CD4-positive, alpha-beta T cell treated with Interleukin-6 at 100 ng/mL for 8 hours (primary cell): ENCODE data around the gene TBC1D13.
"Not testable (repeated sequence)": the region's sequence is repeated elsewhere in the genome, so short reads cannot be mapped to it uniquely, and the experiment has no call there.

Source experiments
- DNase-seq: peaks from one replicate; pipeline ENCODE4 v3.0.0-alpha.2; 2020; ENCODE audit warnings: mixed read lengths, low spot score

Gene TBC1D13

GRCh38 chr9:128821584-128822406 lies 34.7 kb downstream of the TBC1D13 start:
- DNase-seq, result no peak

GRCh38 chr9:128822407-128823042 lies 35.5 kb downstream of the TBC1D13 start:
- DNase-seq, result no peak

- no peak for DNase-seq
Measured at GRCh38 chr9:128823362-128823902, 36.4 kb downstream of the TBC1D13 start.

- no peak for DNase-seq
Measured at GRCh38 chr9:128823903-128824406, 36.9 kb downstream of the TBC1D13 start.

- no peak for DNase-seq
Measured at GRCh38 chr9:128824911-128825310, 37.9 kb downstream of the TBC1D13 start.

- DNase-seq, result no peak
Measured at GRCh38 chr9:128825923-128826700, 39.1 kb downstream of the TBC1D13 start.

- DNase-seq, result no peak
Measured at GRCh38 chr9:128828267-128828666, 41.2 kb downstream of the TBC1D13 start.

- DNase-seq, result no peak
Measured at GRCh38 chr9:128828719-128829452, 41.8 kb downstream of the TBC1D13 start.

- DNase-seq, result peak; percentile 93
Measured at GRCh38 chr9:128829477-128830251, 42.6 kb downstream of the TBC1D13 start, which contains the start of gene SPOUT1. TSS of gene SPOUT1 (minus strand) at chr9:128829794. CDS start at chr9:128829780, 14 bp downstream.

GRCh38 chr9:128833696-128834095 lies 46.6 kb downstream of the TBC1D13 start:
- no peak for DNase-seq

- no peak for DNase-seq
Measured at GRCh38 chr9:128835246-128836210, 48.5 kb downstream of the TBC1D13 start.

GRCh38 chr9:128836509-128837145 lies 49.6 kb downstream of the TBC1D13 start:
- no peak for DNase-seq

- no peak for DNase-seq
Measured at GRCh38 chr9:128838338-128838737, 51.3 kb downstream of the TBC1D13 start.

- no peak for DNase-seq
Measured at GRCh38 chr9:128840524-128840923, 53.5 kb downstream of the TBC1D13 start.

- no peak for DNase-seq
Measured at GRCh38 chr9:128841694-128842492, 54.8 kb downstream of the TBC1D13 start.

- not testable (repeated sequence) for DNase-seq
Measured at GRCh38 chr9:128843171-128843570, 56.1 kb downstream of the TBC1D13 start.

- no peak for DNase-seq
Measured at GRCh38 chr9:128845186-128845931, 58.3 kb downstream of the TBC1D13 start.
